RPMI8226 (cell line): ENCODE data around the gene SRRD.
"Not testable (repeated sequence)": the region's sequence is repeated elsewhere in the genome, so short reads cannot be mapped to it uniquely, and the experiment has no call there.

Source experiments
- DNase-seq: peaks from one replicate; pipeline ENCODE4 v3.0.0-alpha.2; 2015

The SRRD gene

GRCh38 chr22:26525946-26526564, 42.4 kb downstream of the SRRD start:
- DNase-seq: no peak

- no peak for DNase-seq
Measured at GRCh38 chr22:26527167-26527566, 43.5 kb downstream of the SRRD start.

DNA sequence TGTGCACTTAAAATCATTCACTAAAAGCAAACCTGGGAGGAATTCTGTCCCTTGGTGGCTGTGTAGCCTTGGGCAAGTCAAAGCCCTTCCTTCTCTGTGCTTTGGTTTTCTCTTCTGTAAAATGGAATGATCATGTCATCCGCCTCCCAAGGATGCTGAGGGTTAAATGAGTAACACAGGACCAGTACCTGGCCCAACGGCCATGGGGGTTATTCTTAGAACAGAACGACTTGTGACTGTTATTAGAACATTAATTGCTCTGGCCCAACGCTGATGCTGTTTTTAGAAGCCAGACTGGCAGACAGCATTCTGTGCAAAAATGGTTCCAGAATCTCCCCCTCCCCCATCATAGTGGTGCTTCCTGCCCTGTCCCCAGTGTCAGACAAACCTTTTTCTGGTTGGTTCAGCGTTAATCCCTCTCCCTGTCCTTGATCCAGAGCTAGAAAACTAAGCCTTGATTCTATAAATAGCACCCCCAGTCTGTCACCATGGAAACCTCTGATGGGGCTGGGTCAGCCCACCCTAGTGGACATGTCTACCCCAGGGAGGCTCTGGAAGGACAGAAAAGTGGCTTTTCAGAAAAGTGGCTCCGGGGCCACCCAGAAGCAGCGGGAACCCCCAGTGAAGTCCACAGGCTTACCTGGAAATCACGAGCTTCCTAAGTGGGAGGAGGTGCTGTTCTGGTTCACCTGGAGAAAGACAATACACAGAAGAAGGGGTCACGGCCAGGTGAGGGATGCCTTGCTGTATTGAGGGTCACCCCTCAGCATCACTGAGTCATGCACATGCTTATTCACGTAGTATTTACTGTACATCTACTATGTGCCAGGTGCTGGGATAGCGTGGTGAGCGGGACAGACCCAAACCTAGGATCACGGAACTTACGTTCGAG, 44.1 kb downstream of the SRRD start:
- DNase-seq: no peak

DNA sequence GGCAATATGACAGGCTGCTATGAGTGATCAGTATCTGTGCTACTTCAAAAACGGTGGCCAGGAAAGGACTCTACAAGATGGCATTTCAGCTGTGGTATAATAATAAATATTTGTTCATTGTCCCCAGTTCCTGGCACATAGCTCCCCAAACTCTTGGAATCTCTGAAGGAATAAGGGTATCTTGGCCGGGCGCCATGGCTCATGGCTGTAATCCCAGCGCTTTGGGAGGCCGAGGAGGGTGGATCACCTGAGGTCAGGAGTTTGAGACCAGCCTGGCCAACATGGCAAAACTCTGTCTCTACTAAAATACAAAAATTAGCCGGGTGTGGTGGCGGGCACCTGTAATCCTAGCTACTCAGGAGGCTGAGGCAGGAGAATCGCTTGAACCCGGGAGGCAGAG, 44.8 kb downstream of the SRRD start:
- DNase-seq: not testable (repeated sequence)

- no peak for DNase-seq
Measured at GRCh38 chr22:26529345-26529744, 45.7 kb downstream of the SRRD start.

DNA sequence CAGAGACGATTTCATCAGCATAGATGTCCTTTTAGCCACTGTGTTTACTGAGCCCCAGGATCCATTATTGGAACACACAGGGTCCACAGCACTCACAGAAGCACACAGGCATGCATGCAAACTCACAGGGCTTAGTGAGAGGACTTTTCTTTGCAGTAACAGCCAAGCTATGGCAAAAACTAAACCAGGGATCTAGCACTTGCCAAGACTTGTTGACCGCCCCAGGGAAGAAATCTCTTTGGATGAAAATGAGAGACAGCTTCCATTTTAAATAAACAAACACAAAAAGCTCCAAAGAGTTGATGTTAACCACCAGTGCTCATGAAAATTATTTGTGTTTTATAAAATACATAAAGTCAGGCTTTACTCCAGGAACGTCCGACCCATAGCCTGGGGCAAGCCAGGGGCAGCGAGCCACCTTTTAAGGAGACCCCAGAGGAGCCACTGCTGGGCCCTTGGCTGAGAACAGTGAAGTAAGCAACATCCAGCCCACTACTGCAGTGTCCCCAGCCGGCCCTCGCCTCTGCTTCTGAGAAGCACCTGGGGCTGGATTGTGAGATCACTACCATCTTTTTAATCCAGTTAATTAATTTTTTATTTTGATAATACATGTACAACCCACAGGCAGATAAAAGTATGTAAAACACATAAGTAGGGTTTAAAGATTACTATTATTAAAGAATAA, 50.6 kb downstream of the SRRD start:
- no peak for DNase-seq

DNA sequence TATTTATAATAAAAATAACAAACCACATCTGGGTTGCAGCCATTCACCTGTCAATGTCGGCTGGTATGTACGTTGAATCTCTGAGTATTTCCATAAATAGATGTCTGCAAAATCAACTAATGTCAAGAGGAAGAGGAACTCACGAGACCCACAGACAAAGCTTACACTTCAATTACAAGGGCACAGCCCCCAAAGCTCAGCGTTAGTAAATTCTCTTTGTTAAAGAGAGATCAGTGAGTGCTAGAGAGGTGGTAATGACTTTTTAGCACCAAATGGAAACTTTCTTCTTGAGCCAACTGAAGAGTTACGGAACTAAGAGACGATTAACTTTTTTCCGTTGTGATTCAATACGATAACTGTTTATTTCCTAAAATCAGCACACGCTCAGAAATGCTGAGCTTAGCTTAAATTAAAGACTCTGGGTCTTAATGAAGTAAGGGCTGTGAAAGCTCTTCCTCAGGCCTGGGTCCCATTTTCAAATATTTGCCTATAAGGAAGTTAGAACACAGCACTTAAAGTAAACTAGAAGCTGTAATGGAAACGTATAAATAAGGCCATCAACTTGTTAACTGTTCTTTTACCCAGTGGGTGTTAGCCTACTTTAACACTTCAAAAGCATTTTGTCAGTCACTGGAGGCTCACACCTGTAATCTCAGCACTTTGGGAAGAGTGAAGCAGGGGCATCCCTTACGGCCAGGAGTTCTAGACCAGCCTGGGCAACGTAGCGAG, 51.4 kb downstream of the SRRD start:
- no peak for DNase-seq

- no peak for DNase-seq
Measured at GRCh38 chr22:26535603-26535908, 51.9 kb downstream of the SRRD start.

DNA sequence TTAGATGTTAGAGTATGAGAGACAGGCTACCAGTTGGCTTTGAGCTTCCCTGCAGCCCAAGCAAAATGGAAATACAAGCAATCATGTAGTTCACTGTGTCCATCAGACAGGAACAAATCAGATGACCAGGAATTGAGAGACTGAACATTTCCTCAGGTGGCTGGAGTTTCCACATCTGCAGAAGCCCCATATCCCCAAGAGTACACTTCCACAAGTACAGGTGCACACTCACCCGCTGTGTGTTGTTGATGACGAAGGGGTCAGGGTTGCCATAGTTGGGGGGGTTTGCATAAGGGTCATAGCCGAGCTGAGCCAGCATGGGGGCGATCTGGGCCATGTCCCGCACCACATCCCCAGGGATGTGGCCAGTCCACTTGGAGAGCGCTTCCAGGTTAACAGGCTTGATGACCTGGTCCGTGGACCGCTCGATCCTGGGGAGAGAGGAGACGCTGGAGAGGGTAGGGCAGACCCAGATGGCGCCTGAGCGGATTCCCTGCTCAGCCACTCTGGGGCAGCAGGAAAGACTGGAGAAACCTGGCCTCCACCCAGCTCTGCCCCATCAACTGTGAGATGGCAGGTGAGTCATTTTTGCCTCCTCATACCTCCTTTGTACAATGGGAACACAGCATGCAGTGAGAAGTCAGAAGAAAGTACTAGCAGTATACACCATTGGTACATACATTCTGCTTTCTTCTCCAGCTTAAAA, 52.5 kb downstream of the SRRD start:
- no peak for DNase-seq

DNA sequence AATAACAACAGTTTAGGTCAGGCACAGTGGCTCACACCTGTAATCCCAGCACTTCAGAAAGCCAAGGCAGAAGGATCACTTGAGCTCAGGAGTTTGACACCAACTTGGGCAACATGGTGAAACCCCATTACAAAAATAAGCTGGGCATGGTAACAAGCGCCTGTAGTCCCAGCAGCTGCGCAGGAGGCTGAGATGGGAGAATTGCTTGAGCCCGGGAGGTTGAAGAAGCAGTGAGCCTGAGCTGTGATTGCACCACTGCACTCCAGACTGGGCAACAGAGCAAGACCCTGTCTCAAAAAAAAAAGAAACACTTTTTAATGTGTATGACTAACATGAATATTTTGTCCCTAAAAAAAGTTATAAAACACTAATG, 53.1 kb downstream of the SRRD start:
- DNase-seq: no peak

DNA sequence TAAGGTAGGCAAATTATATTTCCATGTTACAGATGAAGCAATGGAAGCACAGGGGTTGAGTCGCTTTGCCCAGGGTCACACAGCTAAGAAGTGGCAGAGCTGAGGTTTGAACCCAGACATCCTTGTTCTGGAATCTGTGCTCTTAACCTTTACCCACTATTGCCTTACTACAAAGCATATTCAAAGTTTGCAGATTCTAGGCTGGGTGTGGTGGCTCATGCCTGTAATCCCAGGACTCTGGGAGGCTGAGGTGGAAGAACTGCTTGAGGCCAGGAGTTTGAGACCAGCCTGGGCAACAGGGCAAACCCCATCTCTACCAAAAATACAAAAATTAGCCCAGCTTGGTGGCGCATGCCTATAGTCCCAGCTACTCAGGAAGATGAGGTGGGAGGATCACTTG, 56.4 kb downstream of the SRRD start:
- DNase-seq: no peak

GRCh38 chr22:26541167-26541819, 57.6 kb downstream of the SRRD start:
- no peak for DNase-seq

DNA sequence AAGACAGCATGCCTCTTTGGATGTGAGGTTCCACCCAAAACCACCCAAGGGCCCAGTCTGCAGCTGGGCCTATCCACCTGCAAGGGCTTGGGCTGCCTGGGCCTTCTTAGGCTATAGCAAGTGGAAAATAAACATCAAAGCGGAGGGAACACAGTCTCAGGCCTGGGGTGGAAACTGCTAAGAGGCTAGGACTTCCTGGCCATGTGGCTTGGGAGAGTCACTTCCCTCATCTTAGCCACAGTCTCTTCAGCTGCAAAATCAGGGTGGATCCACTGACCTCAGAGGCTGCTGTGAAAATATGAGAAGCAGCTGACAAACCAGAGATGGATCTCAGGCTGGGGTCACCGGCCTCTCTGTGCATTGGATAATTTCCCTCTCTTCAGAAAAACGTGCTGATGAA, 59.2 kb downstream of the SRRD start:
- DNase-seq: no peak
